Astrocyte of the cerebellum (primary cell): ENCODE results near the gene EVPL.

Source experiments
- DNase-seq: peaks from one replicate; pipeline ENCODE4 v3.0.0-alpha.2; 2011; ENCODE audit warnings: low read depth
- H3K4me3 ChIP-seq: 2 replicates; pipeline ENCODE4 v1.5.1; 2011; ENCODE audit warnings: mild to moderate bottlenecking, low read depth, low read length, moderate library complexity
- CTCF ChIP-seq: IDR thresholded peaks from 2 replicates; pipeline ENCODE4 v1.5.1; 2012; ENCODE audit warnings: low read length, low read depth, moderate library complexity, mild to moderate bottlenecking; ENCODE audit errors: missing control alignments
- in situ Hi-C: cut with HindIII; loops from 2 replicates; pipeline ENCODE4 v1.10.0; 2017; ENCODE audit warnings: low sequenced_read_pairs

EVPL gene

GRCh38 chr17:76024353-76024752 is 2.8 kb downstream of the EVPL start:
- no peak for DNase-seq
- in situ Hi-C loops = no loop called here
- no peak for TF ChIP-seq CTCF
- H3K4me3 ChIP-seq = no peak overlapping the region

GRCh38 chr17:76023900-76024237 is 3.2 kb downstream of the EVPL start:
- TF ChIP-seq CTCF = no peak
- in situ Hi-C loops = no loop called here

GRCh38 chr17:76022973-76023899 is 3.9 kb downstream of the EVPL start:
- H3K4me3 ChIP-seq = no peak overlapping the region
- in situ Hi-C loops = no loop called here
- TF ChIP-seq CTCF = no peak
- DNase-seq = no peak

More at GRCh38 chr17:76023900-76024237, 3.2 kb downstream of the EVPL start:
- H3K4me3 ChIP-seq = no peak overlapping the region
- no peak for DNase-seq

GRCh38 chr17:76022285-76022684 is 4.8 kb downstream of the EVPL start:
- TF ChIP-seq CTCF = no peak
- no peak overlapping the region for H3K4me3 ChIP-seq
- no peak for DNase-seq
- in situ Hi-C loops = no loop called here

- TF ChIP-seq CTCF = no peak
- DNase-seq = no peak
- in situ Hi-C loops = no loop called here
- no peak overlapping the region for H3K4me3 ChIP-seq
Measured at GRCh38 chr17:76019833-76020467, 7.2 kb downstream of the EVPL start.

- in situ Hi-C loops = no loop called here
- no peak for TF ChIP-seq CTCF
Measured at GRCh38 chr17:76018801-76019200, 8.3 kb downstream of the EVPL start.

More at GRCh38 chr17:76018801-76019200, 8.3 kb downstream of the EVPL start:
- DNase-seq = no peak
- no peak overlapping the region for H3K4me3 ChIP-seq
